GM20000 (cell line): Measurements from ENCODE around the gene SPINK6.

Experiments used
- DNase-seq: peaks from one replicate; pipeline ENCODE4 v3.0.0; 2012; ENCODE audit warnings: low spot score
- TF ChIP-seq, protein P1 (sequence below): IDR thresholded peaks from 2 replicates; pipeline ENCODE4 v1.5.1; 2012; ENCODE audit warnings: mild to moderate bottlenecking, control low read depth; ENCODE audit errors: extremely low read depth, missing control alignments

SPINK6 gene

DNA sequence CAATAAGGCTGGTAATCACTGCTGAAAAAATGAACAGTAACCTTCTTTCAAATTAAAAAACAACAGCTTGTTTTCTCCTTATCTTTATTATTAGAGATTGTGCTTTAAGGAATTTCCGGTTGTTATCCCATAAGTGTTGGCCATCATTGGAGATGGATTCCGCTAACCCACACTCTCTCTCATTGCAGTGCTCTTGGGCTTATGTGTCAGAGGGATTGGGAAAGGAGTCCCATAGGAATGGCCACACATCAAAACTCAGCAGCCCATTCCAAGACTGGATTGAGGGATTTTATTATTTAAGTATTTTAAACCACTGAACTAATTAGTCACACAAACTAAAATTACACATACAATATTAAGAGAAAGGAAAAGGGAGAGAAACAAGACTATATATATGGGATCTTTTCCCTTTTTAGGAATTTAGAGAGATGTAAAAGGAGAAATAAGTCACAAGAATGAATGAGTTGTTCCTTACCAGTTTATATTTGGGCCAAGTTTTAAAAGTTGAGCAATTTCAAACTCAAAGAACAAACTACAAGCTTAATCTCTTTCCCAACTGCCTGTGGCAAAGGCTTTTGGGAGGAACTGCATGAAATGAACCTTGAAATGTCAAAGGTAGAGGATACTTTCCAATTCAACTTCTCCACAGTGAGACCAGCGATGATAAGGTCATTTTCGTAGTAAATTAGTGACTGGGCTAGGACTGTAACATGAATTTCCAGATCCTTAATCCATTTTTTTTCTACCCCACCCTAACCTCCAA lies 2.4 kb downstream of the SPINK6 start:
- DNase-seq = no peak
- TF ChIP-seq, protein P1, sequence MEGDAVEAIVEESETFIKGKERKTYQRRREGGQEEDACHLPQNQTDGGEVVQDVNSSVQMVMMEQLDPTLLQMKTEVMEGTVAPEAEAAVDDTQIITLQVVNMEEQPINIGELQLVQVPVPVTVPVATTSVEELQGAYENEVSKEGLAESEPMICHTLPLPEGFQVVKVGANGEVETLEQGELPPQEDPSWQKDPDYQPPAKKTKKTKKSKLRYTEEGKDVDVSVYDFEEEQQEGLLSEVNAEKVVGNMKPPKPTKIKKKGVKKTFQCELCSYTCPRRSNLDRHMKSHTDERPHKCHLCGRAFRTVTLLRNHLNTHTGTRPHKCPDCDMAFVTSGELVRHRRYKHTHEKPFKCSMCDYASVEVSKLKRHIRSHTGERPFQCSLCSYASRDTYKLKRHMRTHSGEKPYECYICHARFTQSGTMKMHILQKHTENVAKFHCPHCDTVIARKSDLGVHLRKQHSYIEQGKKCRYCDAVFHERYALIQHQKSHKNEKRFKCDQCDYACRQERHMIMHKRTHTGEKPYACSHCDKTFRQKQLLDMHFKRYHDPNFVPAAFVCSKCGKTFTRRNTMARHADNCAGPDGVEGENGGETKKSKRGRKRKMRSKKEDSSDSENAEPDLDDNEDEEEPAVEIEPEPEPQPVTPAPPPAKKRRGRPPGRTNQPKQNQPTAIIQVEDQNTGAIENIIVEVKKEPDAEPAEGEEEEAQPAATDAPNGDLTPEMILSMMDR = no peak

DNA sequence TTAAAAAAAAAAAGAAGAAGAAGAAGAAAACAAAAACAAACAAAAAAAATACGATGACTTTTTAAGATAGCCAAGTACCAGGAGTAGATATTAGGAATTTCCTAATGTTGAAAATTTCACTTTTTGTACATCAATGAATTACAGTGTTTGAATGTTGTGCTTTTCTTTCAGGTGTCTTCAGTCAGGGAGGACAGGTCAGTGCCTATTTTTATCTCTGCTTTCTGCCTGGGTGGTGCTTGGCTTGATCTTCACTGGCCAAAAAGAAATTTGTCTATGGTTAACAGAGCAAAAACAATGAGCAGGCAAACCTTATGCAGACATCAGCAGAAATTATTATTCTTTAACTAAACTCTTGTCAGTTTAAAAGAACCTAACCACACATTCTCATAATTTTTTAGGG lies 3.0 kb downstream of the SPINK6 start:
- DNase-seq = no peak
- TF ChIP-seq, protein P1 = no peak

DNA sequence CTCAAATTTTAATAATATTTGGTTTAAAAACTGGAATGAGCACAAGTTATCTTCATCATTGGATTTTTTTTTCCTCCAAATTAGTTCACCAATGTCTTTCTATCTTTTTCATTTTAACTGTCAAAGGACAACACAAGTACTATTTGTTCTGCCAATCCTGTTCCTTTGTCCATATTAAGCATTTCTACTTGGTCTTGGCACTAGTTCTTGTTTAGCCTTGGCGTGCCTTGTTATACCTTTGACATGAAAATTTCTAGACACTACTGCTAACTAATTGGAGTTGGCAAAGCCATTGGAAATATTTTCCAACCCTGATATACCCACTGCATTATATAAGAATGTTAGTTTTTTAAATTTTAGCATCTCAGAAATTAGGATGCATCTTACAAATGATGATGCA lies 3.8 kb downstream of the SPINK6 start:
- DNase-seq = no peak
- TF ChIP-seq, protein P1 = no peak

DNA sequence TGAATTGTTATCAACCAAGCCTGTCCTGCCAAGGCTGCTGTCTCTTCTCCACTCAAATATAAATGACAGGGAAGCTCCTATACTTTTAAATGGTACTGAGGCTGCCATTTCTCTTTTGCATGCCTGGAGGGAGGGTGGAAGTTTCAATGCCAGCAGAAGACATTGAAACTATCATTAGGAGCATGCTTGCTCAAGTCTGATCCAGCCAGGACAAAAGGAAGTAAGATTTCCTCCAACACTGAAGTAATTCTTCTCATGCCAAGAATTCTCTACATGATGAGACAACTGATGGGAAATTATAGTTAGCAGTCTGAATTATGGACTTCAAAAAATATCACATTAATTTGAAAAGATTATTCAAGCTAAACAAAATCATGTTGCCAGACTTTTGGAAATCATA lies 5.4 kb downstream of the SPINK6 start:
- TF ChIP-seq, protein P1 = no peak
- no peak for DNase-seq

DNA sequence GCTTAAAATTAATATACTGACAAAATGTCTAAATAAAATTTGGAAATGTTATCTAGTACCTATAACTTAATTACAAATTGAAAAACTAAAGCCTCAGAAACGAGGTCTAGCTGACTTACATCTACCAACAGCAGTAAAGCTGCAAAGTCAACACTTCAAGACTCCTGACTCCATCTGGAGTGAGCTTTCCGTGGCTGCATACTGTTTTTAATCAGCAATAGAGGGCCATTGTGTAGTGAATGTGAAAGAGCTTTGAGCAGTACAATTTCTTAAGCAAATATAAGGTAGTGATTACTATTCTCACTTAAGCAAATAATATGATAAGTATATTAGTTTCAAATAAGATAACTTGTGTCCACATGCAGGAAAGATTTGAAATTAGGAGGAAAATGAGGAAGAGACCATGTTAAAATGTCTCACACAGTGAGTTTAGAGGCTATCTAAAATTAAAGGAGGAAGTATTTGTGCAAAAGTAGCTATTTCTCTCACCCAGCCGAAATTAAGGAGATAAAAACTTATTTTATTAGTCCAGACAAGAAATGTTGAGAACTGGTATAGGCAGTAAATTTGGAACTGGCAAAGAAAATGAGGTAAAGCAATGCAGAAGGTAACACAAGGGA lies 6.4 kb downstream of the SPINK6 start:
- TF ChIP-seq, protein P1 = no peak
- no peak for DNase-seq

DNA sequence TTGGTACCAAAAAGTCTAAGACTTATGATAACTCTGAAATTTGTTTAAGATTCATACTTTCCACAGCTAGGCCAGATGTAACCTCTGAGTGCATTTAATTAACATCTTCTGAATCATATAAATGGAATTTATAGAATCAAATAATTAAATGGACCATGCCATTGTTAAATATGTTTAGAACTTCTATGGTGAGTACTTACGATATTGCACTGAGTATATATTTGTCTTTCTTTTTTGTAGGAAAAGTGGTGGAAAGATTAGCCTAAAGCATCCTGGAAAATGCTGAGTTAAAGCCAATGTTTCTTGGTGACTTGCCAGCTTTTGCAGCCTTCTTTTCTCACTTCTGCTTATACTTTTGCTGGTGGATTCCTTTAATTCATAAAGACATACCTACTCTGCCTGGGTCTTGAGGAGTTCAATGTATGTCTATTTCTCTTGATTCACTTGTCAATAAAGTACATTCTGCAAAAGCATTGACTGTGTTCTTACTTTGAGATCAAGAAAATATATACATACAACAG lies 11.9 kb downstream of the SPINK6 start:
- TF ChIP-seq, protein P1 = no peak
- no peak for DNase-seq

DNA sequence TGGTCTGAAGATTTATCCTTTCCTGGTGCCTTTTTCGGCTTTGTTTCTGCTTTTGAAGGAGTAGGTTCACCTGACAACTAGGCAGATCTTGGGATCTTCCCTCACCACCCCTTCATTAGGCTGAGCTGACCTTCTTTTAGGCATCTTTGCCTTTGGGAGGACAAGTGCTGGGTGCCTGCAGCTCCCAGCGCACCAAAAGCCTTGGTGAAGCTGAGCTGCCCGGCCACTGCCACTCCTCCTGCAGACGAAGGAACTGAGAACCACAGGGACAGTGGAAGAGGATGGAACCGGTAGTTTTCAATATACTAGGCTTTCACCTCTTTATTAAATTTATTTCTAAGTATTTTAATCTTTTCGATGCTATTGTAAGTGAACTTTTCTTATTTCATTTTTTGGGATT lies 18.7 kb downstream of the SPINK6 start:
- no peak for DNase-seq
- TF ChIP-seq, protein P1 = no peak
